Osteocyte (in vitro differentiated cells): ENCODE data around the gene TMEM165. TPM values are rescaled to one million over a fixed set of nuclear protein-coding genes. Genes with fewer than 3 reads are reported as not detected.
A peak's percentile ranks its signal among the peaks of the same experiment; 100 is the strongest.

ENCODE experiments used
- DNase-seq: peaks from one replicate; pipeline ENCODE4 v3.0.0; 2021; ENCODE audit warnings: mixed read lengths; ENCODE audit not compliant: unreplicated experiment; ENCODE audit errors: extremely low spot score
- H3K27ac Mint-ChIP-seq: one replicate; pipeline ENCODE4 v1.8.0; 2021; ENCODE audit warnings: mild to moderate bottlenecking, mixed read lengths; ENCODE audit not compliant: unreplicated experiment
- H3K27me3 Mint-ChIP-seq: one replicate; pipeline ENCODE4 v1.8.0; 2021; ENCODE audit warnings: mixed read lengths; ENCODE audit not compliant: unreplicated experiment
- H3K36me3 Mint-ChIP-seq: one replicate; pipeline ENCODE4 v1.8.0; 2021; ENCODE audit warnings: mixed read lengths; ENCODE audit not compliant: unreplicated experiment
- H3K4me1 Mint-ChIP-seq: one replicate; pipeline ENCODE4 v1.8.0; 2021; ENCODE audit warnings: mixed read lengths; ENCODE audit not compliant: unreplicated experiment
- H3K4me3 Mint-ChIP-seq: one replicate; pipeline ENCODE4 v1.8.0; 2021; ENCODE audit warnings: mild to moderate bottlenecking, moderate library complexity, mixed read lengths; ENCODE audit not compliant: unreplicated experiment
- H3K9me3 Mint-ChIP-seq: one replicate; pipeline ENCODE4 v1.8.0; 2021; ENCODE audit warnings: mixed read lengths; ENCODE audit not compliant: unreplicated experiment
- CTCF ChIP-seq: fragments of 200-600 bp; sonication (generic); IDR thresholded peaks from 2 replicates; pipeline ENCODE4 v1.5.0; 2021; ENCODE audit warnings: antibody characterized with exemption, mild to moderate bottlenecking, moderate library complexity
- total RNA-seq: library from RNA; stranded (reverse); gene quantifications from 2 replicates; pipeline ENCODE4 v1.2.1, GENCODE V29; 2021

Gene TMEM165
- total RNA-seq, 1 donor from 2014 or later: 102 TPM

DNA sequence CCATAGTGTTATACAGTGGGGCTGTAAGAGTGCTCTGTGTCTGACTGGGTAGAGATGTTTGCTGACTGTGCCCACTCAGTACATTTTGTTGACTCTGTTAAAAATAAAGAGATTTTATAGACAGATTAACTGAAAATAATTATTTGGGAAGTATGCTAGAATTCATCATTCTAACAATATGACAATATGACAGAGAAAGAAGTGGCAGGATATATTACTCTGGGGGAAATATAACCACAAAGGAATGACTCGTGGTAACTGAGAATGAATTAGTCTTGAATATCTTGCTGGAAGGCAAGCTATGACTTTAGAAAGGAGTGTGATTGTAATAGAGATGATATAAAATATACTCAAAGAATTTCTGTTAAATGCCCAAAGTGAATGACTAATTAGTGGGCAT is 46.8 kb downstream of the TMEM165 start:
- Mint-ChIP-seq H3K27me3 (no peaks in the 10 kb centered on the region), H3K4me3 (no peak overlapping the region), H3K4me1 (peaks cover 2% of the 10 kb centered on the region), H3K36me3 (peaks cover 34% of the 10 kb centered on the region), H3K9me3 (no peaks in the 10 kb centered on the region), H3K27ac (no peak overlapping the region)
- DNase-seq: no peak
- TF ChIP-seq CTCF: no peak

DNA sequence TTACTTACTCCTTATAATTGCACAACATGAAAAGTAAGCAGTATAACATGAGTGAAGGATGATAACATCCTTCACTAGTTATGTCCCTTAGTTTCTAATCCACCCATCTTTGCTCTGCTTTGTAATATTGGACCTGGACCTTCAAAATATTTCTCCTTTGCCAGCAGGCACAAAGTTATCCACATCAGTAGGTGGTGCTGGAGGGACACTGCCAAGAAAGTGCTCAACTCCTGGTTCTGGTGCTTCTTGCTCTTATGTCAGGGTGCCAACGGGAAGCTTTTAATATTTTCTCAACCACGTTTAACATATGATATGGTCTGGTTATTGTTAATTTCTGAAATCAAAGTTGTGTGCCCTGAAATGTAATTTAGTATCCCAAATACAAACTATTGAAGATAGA is 49.1 kb downstream of the TMEM165 start:
- Mint-ChIP-seq H3K27me3 (no peaks in the 10 kb centered on the region), H3K36me3 (peaks cover 30% of the 10 kb centered on the region), H3K27ac (no peak overlapping the region), H3K4me3 (no peak overlapping the region), H3K9me3 (no peaks in the 10 kb centered on the region), H3K4me1 (peaks cover 7% of the 10 kb centered on the region)
- peak; percentile 47 for TF ChIP-seq CTCF
- no peak for DNase-seq

GRCh38 chr4:55445921-55446577 is 50.3 kb downstream of the TMEM165 start:
- Mint-ChIP-seq H3K27ac (peak overlapping the region; percentile 69), H3K4me1 (peaks cover 7% of the 10 kb centered on the region), H3K27me3 (no peaks in the 10 kb centered on the region), H3K4me3 (no peak overlapping the region), H3K9me3 (no peaks in the 10 kb centered on the region), H3K36me3 (peaks cover 30% of the 10 kb centered on the region)
- TF ChIP-seq CTCF: no peak
- DNase-seq: no peak

- DNase-seq: no peak
- no peaks in the 10 kb centered on the region for H3K9me3 Mint-ChIP-seq
- H3K36me3 Mint-ChIP-seq: peaks cover 31% of the 10 kb centered on the region
- no peak for TF ChIP-seq CTCF
- peak overlapping the region; percentile 69 for H3K27ac Mint-ChIP-seq
- no peak overlapping the region for H3K4me3 Mint-ChIP-seq
- H3K4me1 Mint-ChIP-seq: peaks cover 7% of the 10 kb centered on the region
- no peaks in the 10 kb centered on the region for H3K27me3 Mint-ChIP-seq
Measured at GRCh38 chr4:55446578-55446922, 50.8 kb downstream of the TMEM165 start.

DNA sequence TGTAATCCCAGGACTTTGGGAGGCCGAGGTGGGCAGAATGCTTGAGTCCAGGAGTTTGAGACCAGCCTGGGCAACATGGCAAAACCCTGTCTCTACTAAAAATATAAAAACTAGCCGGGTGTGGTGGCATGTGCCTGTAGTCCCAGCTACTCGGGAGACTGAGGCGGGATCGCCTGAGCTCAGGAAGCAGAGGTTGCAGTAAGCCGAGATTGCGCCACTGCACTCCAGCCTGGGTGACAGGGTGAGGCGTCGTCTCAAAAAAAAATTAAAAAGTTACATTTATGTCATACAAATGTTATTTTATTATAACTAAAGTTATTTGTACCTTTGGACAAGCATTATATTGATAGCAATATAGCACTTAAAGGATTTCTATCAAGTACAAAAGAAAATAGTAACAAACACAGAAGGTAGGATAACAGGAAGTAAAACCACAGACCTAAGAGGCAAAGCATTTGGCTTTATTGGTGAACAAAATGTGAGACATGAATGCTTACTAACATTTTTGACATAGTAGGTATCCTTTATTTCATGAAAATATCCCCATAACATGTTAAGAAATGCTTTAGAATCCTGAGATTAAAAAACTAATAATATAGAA is 51.5 kb downstream of the TMEM165 start:
- DNase-seq: no peak
- Mint-ChIP-seq H3K9me3 (no peaks in the 10 kb centered on the region), H3K27ac (no peak overlapping the region), H3K27me3 (no peaks in the 10 kb centered on the region), H3K4me3 (no peak overlapping the region), H3K36me3 (peaks cover 33% of the 10 kb centered on the region), H3K4me1 (peaks cover 7% of the 10 kb centered on the region)
- TF ChIP-seq CTCF: no peak
